22Rv1 (cell line): Measurements from ENCODE around the gene RCAN2.

ENCODE experiments used
- H3K27ac ChIP-seq: fragments of 450-650 bp; 2 replicates; pipeline ENCODE4 v1.5.1; 2017
- ZFX ChIP-seq: fragments of 450-650 bp; IDR thresholded peaks from 2 replicates; pipeline ENCODE4 v1.6.1; 2017; ENCODE audit warnings: antibody characterized with exemption, borderline replicate concordance
- TF ChIP-seq, protein P1 (sequence below): fragments of 450-650 bp; IDR thresholded peaks from 2 replicates; pipeline ENCODE4 v1.5.1; 2017; ENCODE audit warnings: mild to moderate bottlenecking

The RCAN2 gene

GRCh38 chr6:46453216-46453615 lies 38.0 kb downstream of the RCAN2 start:
- TF ChIP-seq, protein P1, sequence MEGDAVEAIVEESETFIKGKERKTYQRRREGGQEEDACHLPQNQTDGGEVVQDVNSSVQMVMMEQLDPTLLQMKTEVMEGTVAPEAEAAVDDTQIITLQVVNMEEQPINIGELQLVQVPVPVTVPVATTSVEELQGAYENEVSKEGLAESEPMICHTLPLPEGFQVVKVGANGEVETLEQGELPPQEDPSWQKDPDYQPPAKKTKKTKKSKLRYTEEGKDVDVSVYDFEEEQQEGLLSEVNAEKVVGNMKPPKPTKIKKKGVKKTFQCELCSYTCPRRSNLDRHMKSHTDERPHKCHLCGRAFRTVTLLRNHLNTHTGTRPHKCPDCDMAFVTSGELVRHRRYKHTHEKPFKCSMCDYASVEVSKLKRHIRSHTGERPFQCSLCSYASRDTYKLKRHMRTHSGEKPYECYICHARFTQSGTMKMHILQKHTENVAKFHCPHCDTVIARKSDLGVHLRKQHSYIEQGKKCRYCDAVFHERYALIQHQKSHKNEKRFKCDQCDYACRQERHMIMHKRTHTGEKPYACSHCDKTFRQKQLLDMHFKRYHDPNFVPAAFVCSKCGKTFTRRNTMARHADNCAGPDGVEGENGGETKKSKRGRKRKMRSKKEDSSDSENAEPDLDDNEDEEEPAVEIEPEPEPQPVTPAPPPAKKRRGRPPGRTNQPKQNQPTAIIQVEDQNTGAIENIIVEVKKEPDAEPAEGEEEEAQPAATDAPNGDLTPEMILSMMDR = no peak
- no peak for TF ChIP-seq ZFX
- H3K27ac ChIP-seq = no peak overlapping the region

DNA sequence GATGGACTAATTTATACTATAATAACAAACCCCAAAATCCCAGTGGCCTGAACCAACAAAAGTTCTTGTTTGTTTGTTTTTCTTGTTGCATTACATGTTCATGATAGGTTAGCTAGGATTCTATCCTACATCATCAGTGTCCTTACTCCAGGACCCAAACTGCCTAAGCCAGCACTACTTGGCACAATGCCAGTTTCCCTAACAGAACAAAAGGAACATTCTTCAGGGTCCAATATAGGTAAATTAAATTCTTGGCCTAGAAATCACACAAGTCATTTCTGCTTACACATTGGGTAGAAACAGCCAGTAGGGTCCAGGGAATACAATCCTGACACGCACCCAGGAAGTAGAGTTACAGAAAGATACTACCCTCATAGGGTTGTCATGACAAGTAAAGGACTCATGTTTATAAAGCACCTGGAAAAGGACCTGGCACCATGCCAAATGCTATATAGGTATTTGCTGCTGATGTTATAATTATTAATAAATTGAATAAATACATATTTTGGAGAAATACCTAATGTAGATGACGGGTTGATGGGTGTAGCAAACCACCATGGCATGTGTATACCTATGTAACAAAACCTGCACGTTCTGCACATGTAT lies 38.8 kb downstream of the RCAN2 start:
- no peak overlapping the region for H3K27ac ChIP-seq
- TF ChIP-seq, protein P1 = no peak
- no peak for TF ChIP-seq ZFX

DNA sequence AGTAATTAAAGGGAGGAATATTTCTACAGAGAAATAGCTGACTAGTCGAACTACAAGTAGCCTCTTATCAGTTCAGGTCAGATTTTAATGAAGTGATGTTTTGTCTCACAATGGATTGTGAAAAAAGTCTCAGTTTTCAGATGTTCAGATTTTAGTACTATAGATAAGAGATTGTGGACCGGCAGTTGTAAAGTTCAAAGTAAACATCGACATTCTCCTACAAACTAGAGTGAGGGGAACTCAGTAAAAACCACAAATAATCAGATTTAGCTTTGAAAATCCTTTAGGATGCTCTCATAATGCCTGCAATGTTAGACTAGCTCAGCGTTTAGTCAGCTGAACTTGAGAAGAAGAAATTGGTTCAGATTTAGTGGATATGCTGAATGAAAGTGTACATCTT lies 39.9 kb downstream of the RCAN2 start:
- TF ChIP-seq, protein P1 = no peak
- no peak for TF ChIP-seq ZFX
- no peak overlapping the region for H3K27ac ChIP-seq

GRCh38 chr6:46444772-46445454 lies 46.3 kb downstream of the RCAN2 start:
- no peak overlapping the region for H3K27ac ChIP-seq
- no peak for TF ChIP-seq ZFX
- TF ChIP-seq, protein P1 = no peak

DNA sequence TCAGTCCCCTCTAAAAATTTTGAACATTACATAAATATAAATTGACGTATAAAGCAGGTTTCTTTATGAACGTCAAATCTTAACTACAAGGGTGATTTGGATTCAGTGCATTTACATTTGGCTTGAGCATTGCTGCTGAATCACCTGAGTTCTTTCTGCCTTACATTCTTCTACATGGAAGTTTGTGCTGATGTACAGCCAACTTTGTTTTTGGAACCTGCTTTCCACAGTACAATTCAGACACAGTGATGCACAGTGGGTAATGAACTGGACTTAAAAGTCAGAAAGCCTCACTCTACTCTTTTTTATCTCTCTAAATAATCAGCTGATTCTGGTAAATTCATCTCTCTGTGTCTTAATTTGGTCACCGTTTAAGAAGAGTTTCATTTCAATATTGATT lies 47.6 kb downstream of the RCAN2 start:
- TF ChIP-seq, protein P1 = no peak
- no peak for TF ChIP-seq ZFX
- no peak overlapping the region for H3K27ac ChIP-seq

- TF ChIP-seq, protein P1 = no peak
- no peak for TF ChIP-seq ZFX
- H3K27ac ChIP-seq = no peak overlapping the region
Observed at GRCh38 chr6:46440641-46441040, 50.6 kb downstream of the RCAN2 start.

- no peak for TF ChIP-seq ZFX
- TF ChIP-seq, protein P1 = no peak
- H3K27ac ChIP-seq = no peak overlapping the region
Observed at GRCh38 chr6:46440141-46440540, 51.1 kb downstream of the RCAN2 start.
